Measurements from ENCODE around the gene MINAR2. TPM values are rescaled to one million over a fixed set of nuclear protein-coding genes. Genes with fewer than 3 reads are reported as not detected.

Gene MINAR2
- total RNA-seq, 1 donor from 2014 or later, result not detected

DNA sequence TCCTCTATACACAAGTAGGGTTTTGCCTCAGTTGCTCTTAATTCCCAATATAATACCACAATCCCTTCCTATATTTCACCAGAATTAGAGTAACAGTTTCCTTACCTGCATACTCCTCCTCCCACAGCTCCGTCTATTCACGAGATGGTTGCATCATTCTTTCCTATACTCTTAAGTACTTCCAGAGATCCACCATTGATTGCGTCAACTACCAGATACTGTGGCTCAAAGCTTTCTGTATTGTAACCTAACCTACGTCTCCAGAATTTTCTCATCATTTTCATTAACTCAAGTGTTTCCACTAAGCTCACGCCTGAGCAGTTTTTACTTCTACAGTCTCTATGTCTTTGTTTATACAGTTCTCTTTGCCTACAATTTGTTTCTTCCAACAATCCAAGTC lies 31.2 kb upstream of the MINAR2 start:
- Histone ChIP-seq H3K4me1 (no peaks in the 10 kb centered on the region), H3K27me3 (no peaks in the 10 kb centered on the region), H3K9ac (no peak overlapping the region), H3F3A (ENCODE audit: low read depth) (no peaks in the 10 kb centered on the region), H3K36me3 (no peaks in the 10 kb centered on the region), H3K4me2 (no peak overlapping the region), H4K20me1 (ENCODE audit: low read depth) (no peaks in the 10 kb centered on the region), H3K4me3 (no peak overlapping the region), H3K79me2 (ENCODE audit: low read depth) (no peaks in the 10 kb centered on the region), H3K27ac (no peak overlapping the region), H3K9me3 (ENCODE audit: low read depth) (no peaks in the 10 kb centered on the region), H2AFZ (replicated peaks) (no peak overlapping the region)
- Mint-ChIP-seq H3K4me1 (peaks cover 6% of the 10 kb centered on the region), H3K27me3 (ENCODE audit: insufficient read depth, low read depth) (no peaks in the 10 kb centered on the region), H3K36me3 (peaks cover under 1% of the 10 kb centered on the region), H3K4me3 (no peak overlapping the region), H3K9me3 (peaks cover 1% of the 10 kb centered on the region), H3K27ac (no peak overlapping the region)
- TF ChIP-seq, protein P1, sequence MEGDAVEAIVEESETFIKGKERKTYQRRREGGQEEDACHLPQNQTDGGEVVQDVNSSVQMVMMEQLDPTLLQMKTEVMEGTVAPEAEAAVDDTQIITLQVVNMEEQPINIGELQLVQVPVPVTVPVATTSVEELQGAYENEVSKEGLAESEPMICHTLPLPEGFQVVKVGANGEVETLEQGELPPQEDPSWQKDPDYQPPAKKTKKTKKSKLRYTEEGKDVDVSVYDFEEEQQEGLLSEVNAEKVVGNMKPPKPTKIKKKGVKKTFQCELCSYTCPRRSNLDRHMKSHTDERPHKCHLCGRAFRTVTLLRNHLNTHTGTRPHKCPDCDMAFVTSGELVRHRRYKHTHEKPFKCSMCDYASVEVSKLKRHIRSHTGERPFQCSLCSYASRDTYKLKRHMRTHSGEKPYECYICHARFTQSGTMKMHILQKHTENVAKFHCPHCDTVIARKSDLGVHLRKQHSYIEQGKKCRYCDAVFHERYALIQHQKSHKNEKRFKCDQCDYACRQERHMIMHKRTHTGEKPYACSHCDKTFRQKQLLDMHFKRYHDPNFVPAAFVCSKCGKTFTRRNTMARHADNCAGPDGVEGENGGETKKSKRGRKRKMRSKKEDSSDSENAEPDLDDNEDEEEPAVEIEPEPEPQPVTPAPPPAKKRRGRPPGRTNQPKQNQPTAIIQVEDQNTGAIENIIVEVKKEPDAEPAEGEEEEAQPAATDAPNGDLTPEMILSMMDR (IDR thresholded peaks at IDR 0.05), result no peak
- TF ChIP-seq EZH2phosphoT487 (IDR thresholded peaks at IDR 0.05), result no peak
- no peak for TF ChIP-seq EZH2 (IDR thresholded peaks at IDR 0.05)
- DNase-seq (ENCODE audit: low spot score), result no peak

DNA sequence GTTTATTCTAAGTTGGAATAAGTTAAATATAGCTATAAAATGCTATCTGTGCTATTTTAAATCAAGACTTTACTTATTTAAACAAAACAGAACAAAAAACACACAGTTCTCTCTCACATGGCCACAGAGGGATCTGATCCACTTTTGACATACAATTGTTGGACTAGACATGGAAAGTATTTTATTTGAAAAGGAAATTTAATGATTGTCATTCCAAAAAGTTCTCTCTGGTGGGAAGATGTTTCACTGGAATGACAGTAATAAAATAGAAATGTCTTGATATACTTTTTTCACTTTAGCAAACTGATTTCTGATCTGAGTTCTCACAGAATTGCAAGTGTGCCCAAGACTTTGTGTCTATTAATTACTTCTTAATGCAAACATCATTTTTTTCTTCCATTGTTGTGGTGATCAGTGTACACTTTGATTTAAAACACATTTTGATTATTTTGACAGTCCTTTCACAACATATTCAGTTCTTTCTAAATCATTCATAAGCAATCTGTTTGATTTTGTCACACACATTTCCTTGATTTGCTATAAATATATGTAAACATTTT lies 30.1 kb upstream of the MINAR2 start:
- Histone ChIP-seq H3K4me2 (no peak overlapping the region), H3K4me3 (no peak overlapping the region), H3K4me1 (no peaks in the 10 kb centered on the region), H3F3A (ENCODE audit: low read depth) (no peaks in the 10 kb centered on the region), H3K79me2 (ENCODE audit: low read depth) (no peaks in the 10 kb centered on the region), H3K9ac (no peak overlapping the region), H4K20me1 (ENCODE audit: low read depth) (no peaks in the 10 kb centered on the region), H3K27ac (no peak overlapping the region), H3K36me3 (no peaks in the 10 kb centered on the region), H3K9me3 (ENCODE audit: low read depth) (no peaks in the 10 kb centered on the region), H3K27me3 (no peaks in the 10 kb centered on the region), H2AFZ (replicated peaks) (no peak overlapping the region)
- H3K27ac Mint-ChIP-seq, result no peak overlapping the region
- no peaks in the 10 kb centered on the region for H3K27me3 Mint-ChIP-seq (ENCODE audit: insufficient read depth, low read depth)
- no peak for DNase-seq (ENCODE audit: low spot score)
- peaks cover 2% of the 10 kb centered on the region for H3K36me3 Mint-ChIP-seq
- H3K4me1 Mint-ChIP-seq, result peaks cover 6% of the 10 kb centered on the region
- TF ChIP-seq, protein P1 (IDR thresholded peaks at IDR 0.05), result no peak
- TF ChIP-seq EZH2 (IDR thresholded peaks at IDR 0.05), result no peak
- no peak for TF ChIP-seq EZH2phosphoT487 (IDR thresholded peaks at IDR 0.05)
- peaks cover 3% of the 10 kb centered on the region for H3K9me3 Mint-ChIP-seq
- H3K4me3 Mint-ChIP-seq, result no peak overlapping the region

DNA sequence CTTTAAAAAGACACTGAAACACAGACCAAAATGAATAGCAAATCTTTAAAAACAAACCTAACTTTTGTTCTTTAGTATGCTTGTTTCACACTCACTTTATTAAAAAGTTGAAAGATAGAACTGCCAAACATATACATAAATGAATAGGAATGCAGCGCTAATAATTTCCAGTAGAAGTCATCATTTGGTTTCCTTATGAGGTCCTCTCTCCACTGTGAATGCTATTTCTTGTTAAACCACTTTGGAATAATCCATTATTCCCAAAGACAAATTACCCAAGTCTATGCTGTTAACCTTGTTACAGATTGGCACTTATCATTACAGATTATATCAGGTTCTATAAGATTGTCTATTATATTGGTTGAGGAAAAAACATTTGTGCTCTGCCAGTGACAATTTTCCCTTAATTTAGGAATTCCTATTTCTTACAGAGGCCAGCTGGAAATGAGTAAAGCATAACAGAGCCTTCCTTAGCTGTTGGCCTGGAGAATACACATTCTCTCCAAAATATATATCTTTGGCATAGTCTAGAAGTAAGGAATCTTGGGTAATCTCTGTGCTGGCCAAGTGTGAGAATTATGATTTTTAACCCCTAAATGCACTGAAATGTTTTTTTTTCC lies 29.3 kb upstream of the MINAR2 start:
- Mint-ChIP-seq H3K36me3 (peaks cover 2% of the 10 kb centered on the region), H3K27ac (no peak overlapping the region), H3K4me3 (no peak overlapping the region), H3K27me3 (ENCODE audit: insufficient read depth, low read depth) (no peaks in the 10 kb centered on the region), H3K4me1 (peaks cover 6% of the 10 kb centered on the region), H3K9me3 (peaks cover 3% of the 10 kb centered on the region)
- H3K9ac ChIP-seq, result no peak overlapping the region
- TF ChIP-seq EZH2phosphoT487 (IDR thresholded peaks at IDR 0.05) (no peak), EZH2 (IDR thresholded peaks at IDR 0.05) (no peak)
- TF ChIP-seq, protein P1 (IDR thresholded peaks at IDR 0.05), result no peak
- H3K27ac ChIP-seq, result no peak overlapping the region
- no peaks in the 10 kb centered on the region for H3K36me3 ChIP-seq
- no peak overlapping the region for H2AFZ ChIP-seq (replicated peaks)
- H3F3A ChIP-seq (ENCODE audit: low read depth), result no peaks in the 10 kb centered on the region
- no peak for DNase-seq (ENCODE audit: low spot score)
- H3K27me3 ChIP-seq, result no peaks in the 10 kb centered on the region
- H4K20me1 ChIP-seq (ENCODE audit: low read depth), result no peaks in the 10 kb centered on the region
- H3K4me1 ChIP-seq, result no peaks in the 10 kb centered on the region
- H3K4me3 ChIP-seq, result no peak overlapping the region
- H3K4me2 ChIP-seq, result no peak overlapping the region
- H3K9me3 ChIP-seq (ENCODE audit: low read depth), result no peaks in the 10 kb centered on the region
- no peaks in the 10 kb centered on the region for H3K79me2 ChIP-seq (ENCODE audit: low read depth)
